ENCODE data around the gene TTLL11. TPM values are rescaled to one million over a fixed set of nuclear protein-coding genes. Genes with fewer than 3 reads are reported as not detected.

Gene TTLL11
- total RNA-seq, 6 experiments from 2014 or later: 6.9 to 10.2 (median 8.3) TPM

GRCh38 chr9:121914017-121914595 lies 179.0 kb downstream of the TTLL11 start:
- no peak overlapping the region for H3K27ac Mint-ChIP-seq
- TF ChIP-seq, protein P1, sequence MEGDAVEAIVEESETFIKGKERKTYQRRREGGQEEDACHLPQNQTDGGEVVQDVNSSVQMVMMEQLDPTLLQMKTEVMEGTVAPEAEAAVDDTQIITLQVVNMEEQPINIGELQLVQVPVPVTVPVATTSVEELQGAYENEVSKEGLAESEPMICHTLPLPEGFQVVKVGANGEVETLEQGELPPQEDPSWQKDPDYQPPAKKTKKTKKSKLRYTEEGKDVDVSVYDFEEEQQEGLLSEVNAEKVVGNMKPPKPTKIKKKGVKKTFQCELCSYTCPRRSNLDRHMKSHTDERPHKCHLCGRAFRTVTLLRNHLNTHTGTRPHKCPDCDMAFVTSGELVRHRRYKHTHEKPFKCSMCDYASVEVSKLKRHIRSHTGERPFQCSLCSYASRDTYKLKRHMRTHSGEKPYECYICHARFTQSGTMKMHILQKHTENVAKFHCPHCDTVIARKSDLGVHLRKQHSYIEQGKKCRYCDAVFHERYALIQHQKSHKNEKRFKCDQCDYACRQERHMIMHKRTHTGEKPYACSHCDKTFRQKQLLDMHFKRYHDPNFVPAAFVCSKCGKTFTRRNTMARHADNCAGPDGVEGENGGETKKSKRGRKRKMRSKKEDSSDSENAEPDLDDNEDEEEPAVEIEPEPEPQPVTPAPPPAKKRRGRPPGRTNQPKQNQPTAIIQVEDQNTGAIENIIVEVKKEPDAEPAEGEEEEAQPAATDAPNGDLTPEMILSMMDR (IDR thresholded peaks at IDR 0.05): no peak
- H3K36me3 Mint-ChIP-seq (ENCODE audit: low read depth): peaks cover under 1% of the 10 kb centered on the region
- no peak for DNase-seq
- H3K27me3 Mint-ChIP-seq (ENCODE audit: insufficient read depth): no peaks in the 10 kb centered on the region
- H3K4me1 Mint-ChIP-seq (ENCODE audit: low read depth): peaks cover 56% of the 10 kb centered on the region
- no peaks in the 10 kb centered on the region for H3K9me3 Mint-ChIP-seq
- H3K4me3 Mint-ChIP-seq: no peak overlapping the region

- H3K9me3 Mint-ChIP-seq: no peaks in the 10 kb centered on the region
- TF ChIP-seq, protein P1 (IDR thresholded peaks at IDR 0.05): no peak
- H3K36me3 Mint-ChIP-seq (ENCODE audit: low read depth): peaks cover 10% of the 10 kb centered on the region
- no peaks in the 10 kb centered on the region for H3K27me3 Mint-ChIP-seq (ENCODE audit: insufficient read depth)
- H3K4me3 Mint-ChIP-seq: no peak overlapping the region
- DNase-seq: no peak
- peak overlapping the region; percentile 42; the same call in 1 of the 2 replicates for H3K27ac Mint-ChIP-seq
- peaks cover 65% of the 10 kb centered on the region for H3K4me1 Mint-ChIP-seq (ENCODE audit: low read depth)
Measured at GRCh38 chr9:121912812-121913627, 180.1 kb downstream of the TTLL11 start.

- Mint-ChIP-seq H3K36me3 (ENCODE audit: low read depth) (peaks cover 10% of the 10 kb centered on the region), H3K4me3 (no peak overlapping the region), H3K27ac (no peak overlapping the region), H3K27me3 (ENCODE audit: insufficient read depth) (no peaks in the 10 kb centered on the region), H3K4me1 (ENCODE audit: low read depth) (peaks cover 67% of the 10 kb centered on the region), H3K9me3 (no peaks in the 10 kb centered on the region)
- DNase-seq: no peak
- TF ChIP-seq, protein P1 (IDR thresholded peaks at IDR 0.05): no peak
Measured at GRCh38 chr9:121910491-121911040, 182.5 kb downstream of the TTLL11 start.

GRCh38 chr9:121909111-121909510 lies 184.0 kb downstream of the TTLL11 start:
- H3K27ac Mint-ChIP-seq: no peak overlapping the region
- no peak overlapping the region for H3K4me3 Mint-ChIP-seq
- no peaks in the 10 kb centered on the region for H3K9me3 Mint-ChIP-seq
- H3K4me1 Mint-ChIP-seq (ENCODE audit: low read depth): peaks cover 69% of the 10 kb centered on the region
- peaks cover 10% of the 10 kb centered on the region for H3K36me3 Mint-ChIP-seq (ENCODE audit: low read depth)
- H3K27me3 Mint-ChIP-seq (ENCODE audit: insufficient read depth): no peaks in the 10 kb centered on the region
- TF ChIP-seq, protein P1 (IDR thresholded peaks at IDR 0.05): no peak
- no peak for DNase-seq

DNA sequence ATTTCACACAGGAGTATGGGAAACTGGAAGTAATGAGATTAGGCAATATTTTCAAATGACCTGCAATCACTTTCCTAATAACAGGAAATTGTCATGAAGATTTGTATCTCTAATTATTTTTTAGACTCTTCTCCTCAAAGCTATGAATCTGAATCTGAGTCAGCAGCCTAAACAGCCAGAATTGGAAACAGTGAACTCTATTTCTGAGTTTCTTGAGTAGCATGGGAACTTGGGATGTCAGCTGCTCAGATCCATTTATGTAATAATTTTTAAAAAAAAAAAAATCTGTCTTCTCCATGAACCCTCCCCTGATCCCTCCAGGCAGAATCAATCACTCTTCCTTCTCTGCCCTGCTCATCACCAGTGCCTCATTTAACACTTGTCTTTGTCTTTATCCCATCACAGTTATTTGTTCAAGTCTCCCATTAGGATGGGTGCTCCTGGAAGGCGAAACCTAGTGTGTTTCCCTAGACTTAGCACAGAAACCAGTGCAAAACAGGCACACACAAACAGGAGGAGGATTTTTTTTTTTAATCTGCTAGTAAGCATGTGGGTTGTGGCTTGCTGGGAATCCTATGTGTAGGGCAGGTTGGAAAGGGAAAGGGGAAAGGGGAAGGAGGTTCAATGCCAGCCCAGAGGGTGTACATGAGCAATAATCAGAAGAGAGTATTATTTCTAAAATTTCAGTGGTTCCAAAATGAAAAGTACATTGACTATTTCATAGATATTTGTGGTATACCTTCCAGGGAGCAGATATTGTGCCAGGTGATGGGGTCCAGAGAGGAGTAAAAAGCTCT lies 186.8 kb downstream of the TTLL11 start:
- H3K4me1 Mint-ChIP-seq (ENCODE audit: low read depth): peaks cover 76% of the 10 kb centered on the region
- TF ChIP-seq, protein P1 (IDR thresholded peaks at IDR 0.05): no peak
- no peaks in the 10 kb centered on the region for H3K27me3 Mint-ChIP-seq (ENCODE audit: insufficient read depth)
- peak overlapping the region; percentile 17; the same call in 1 of the 2 replicates for H3K4me3 Mint-ChIP-seq
- H3K36me3 Mint-ChIP-seq (ENCODE audit: low read depth): peaks cover 10% of the 10 kb centered on the region
- no peaks in the 10 kb centered on the region for H3K9me3 Mint-ChIP-seq
- peak; percentile 71 for DNase-seq
- H3K27ac Mint-ChIP-seq: peak overlapping the region; percentile 76
